DMS114 treated with DMSO at 0.1 percent for 48 hours (cell line): ENCODE data around the gene PDE1A.
"Not testable (repeated sequence)": the region's sequence is repeated elsewhere in the genome, so short reads cannot be mapped to it uniquely, and the experiment has no call there.

ENCODE experiments used
- DNase-seq: peaks from one replicate; lab custom pipeline; 2025; ENCODE audit not compliant: unreplicated experiment; lab: John Stamatoyannopoulos, UW

PDE1A gene

GRCh38 chr2:182410120-182410519, 16.7 kb downstream of the PDE1A start:
- no peak for DNase-seq

- no peak for DNase-seq
Measured at GRCh38 chr2:182406221-182406620, 20.6 kb downstream of the PDE1A start.

GRCh38 chr2:182404975-182405561, 21.8 kb downstream of the PDE1A start:
- no peak for DNase-seq

GRCh38 chr2:182404092-182404491, 22.7 kb downstream of the PDE1A start:
- no peak for DNase-seq

- no peak for DNase-seq
Measured at GRCh38 chr2:182393270-182393760, 33.5 kb downstream of the PDE1A start.

- DNase-seq: no peak
Measured at GRCh38 chr2:182391443-182391842, 35.4 kb downstream of the PDE1A start.

- not testable (repeated sequence) for DNase-seq
Measured at GRCh38 chr2:182386267-182386880, 40.5 kb downstream of the PDE1A start.

GRCh38 chr2:182384860-182385259, 42.0 kb downstream of the PDE1A start:
- no peak for DNase-seq

- no peak for DNase-seq
Measured at GRCh38 chr2:182381225-182381624, 45.6 kb downstream of the PDE1A start.

- DNase-seq: no peak
Measured at GRCh38 chr2:182379241-182379640, 47.6 kb downstream of the PDE1A start.

GRCh38 chr2:182378759-182379158, 48.1 kb downstream of the PDE1A start:
- DNase-seq: no peak

- DNase-seq: no peak
Measured at GRCh38 chr2:182377467-182377866, 49.4 kb downstream of the PDE1A start.

- DNase-seq: no peak
Measured at GRCh38 chr2:182375862-182376261, 51.0 kb downstream of the PDE1A start.

- no peak for DNase-seq
Measured at GRCh38 chr2:182372661-182373060, 54.2 kb downstream of the PDE1A start.

- no peak for DNase-seq
Measured at GRCh38 chr2:182368996-182369395, 57.8 kb downstream of the PDE1A start.

- DNase-seq: no peak
Measured at GRCh38 chr2:182368446-182368845, 58.4 kb downstream of the PDE1A start.

- DNase-seq: no peak
Measured at GRCh38 chr2:182367401-182367800, 59.4 kb downstream of the PDE1A start.

GRCh38 chr2:182366628-182367027, 60.2 kb downstream of the PDE1A start:
- no peak for DNase-seq

GRCh38 chr2:182365855-182366254, 61.0 kb downstream of the PDE1A start:
- DNase-seq: no peak

GRCh38 chr2:182361477-182361876, 65.4 kb downstream of the PDE1A start:
- no peak for DNase-seq

- DNase-seq: no peak
Measured at GRCh38 chr2:182360663-182361260, 66.1 kb downstream of the PDE1A start.

- DNase-seq: no peak
Measured at GRCh38 chr2:182359990-182360662, 66.7 kb downstream of the PDE1A start.
